B cell (primary cell): ENCODE results near the gene SLC6A7.

Experiments
- EZH2 ChIP-seq: IDR thresholded peaks from 2 replicates; pipeline ENCODE4 v1.6.1; 2012; ENCODE audit warnings: borderline replicate concordance, low read depth, mild to moderate bottlenecking, moderate library complexity, low read length; ENCODE audit not compliant: insufficient read depth, poor library complexity, severe bottlenecking
- TF ChIP-seq, protein P1 (sequence below): fragments of 200-600 bp; IDR thresholded peaks from one replicate; pipeline ENCODE4 v1.8.0; 2022; ENCODE audit warnings: antibody characterized with exemption, mild to moderate bottlenecking

DNA sequence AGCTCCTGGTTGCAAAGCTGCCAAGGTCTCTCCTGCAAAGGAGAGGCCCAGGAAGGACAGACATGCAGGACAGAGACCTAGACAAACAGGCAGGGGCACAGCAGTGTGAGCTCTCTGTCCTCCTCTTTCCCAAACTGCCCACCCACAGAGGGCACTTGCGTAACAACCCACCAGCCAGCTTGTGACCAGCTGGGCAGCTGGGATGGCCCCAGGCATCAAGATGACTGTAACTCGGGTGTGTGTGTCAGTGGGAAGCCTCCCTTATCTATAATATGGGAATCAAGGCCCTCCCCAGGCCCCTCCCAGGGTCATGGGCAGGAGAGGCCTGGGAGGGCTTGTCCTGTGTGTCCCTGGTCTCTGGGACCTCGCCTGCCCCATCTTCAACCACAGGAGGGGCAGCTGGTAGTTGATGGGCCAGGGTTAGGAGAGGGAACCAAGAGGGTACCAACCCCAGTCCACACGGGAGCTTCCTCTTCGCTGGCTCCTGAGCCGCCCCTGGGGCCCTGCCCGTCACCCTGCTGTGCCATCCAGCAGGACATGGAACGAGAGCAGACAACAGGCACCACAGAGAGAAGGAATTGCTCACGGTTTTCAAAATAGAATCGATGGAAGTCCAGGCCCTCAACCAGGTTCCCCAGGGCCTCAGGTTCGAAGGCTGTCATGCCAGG, 37.9 kb downstream of the SLC6A7 start:
- TF ChIP-seq, protein P1, sequence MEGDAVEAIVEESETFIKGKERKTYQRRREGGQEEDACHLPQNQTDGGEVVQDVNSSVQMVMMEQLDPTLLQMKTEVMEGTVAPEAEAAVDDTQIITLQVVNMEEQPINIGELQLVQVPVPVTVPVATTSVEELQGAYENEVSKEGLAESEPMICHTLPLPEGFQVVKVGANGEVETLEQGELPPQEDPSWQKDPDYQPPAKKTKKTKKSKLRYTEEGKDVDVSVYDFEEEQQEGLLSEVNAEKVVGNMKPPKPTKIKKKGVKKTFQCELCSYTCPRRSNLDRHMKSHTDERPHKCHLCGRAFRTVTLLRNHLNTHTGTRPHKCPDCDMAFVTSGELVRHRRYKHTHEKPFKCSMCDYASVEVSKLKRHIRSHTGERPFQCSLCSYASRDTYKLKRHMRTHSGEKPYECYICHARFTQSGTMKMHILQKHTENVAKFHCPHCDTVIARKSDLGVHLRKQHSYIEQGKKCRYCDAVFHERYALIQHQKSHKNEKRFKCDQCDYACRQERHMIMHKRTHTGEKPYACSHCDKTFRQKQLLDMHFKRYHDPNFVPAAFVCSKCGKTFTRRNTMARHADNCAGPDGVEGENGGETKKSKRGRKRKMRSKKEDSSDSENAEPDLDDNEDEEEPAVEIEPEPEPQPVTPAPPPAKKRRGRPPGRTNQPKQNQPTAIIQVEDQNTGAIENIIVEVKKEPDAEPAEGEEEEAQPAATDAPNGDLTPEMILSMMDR, result no peak
- no peak for TF ChIP-seq EZH2
